HepG2 (cell line): Measurements from ENCODE around the gene SMIM10L1. TPM values are rescaled to one million over a fixed set of nuclear protein-coding genes. Genes with fewer than 3 reads are reported as not detected.

ENCODE experiments used
- ATAC-seq: fragments of 200-7000 bp; cut with Tn5 transposase; 3 replicates; pipeline ENCODE4 v1.9.1; 2020; ENCODE audit warnings: mild to moderate bottlenecking, moderate library complexity
- BruUV-seq: library from RNA; stranded (reverse); fragments of 400-500 nt; replicated peaks from 2 replicates; lab custom pipeline; 2021; lab: Mats Ljungman, UMichigan
- CTCF ChIA-PET: fragments of 300-600 bp; formaldehyde crosslinking; extraction: SDS; loops from one replicate; lab custom pipeline; 2021; ENCODE audit warnings: low total read pairs, inconsistent platforms, low intra/inter-chr PET ratio; lab: Yijun Ruan, JAX
- POLR2A ChIA-PET: fragments of 350-600 bp; sonication (Branson Sonifier 250); formaldehyde crosslinking; loops from one replicate; lab custom pipeline; 2020; ENCODE audit warnings: antibody characterized with exemption, inconsistent platforms; lab: Yijun Ruan, JAX
- DNase-seq: peaks from one replicate; pipeline ENCODE4 v3.0.0-alpha.2; 2015; ENCODE audit warnings: low spot score
- FAIRE-seq: peaks from 3 replicates; lab custom pipeline; 2011; peaks lifted over from hg19 to GRCh38; lab: Jason Lieb, UNC
- H2AFZ ChIP-seq: one replicate; pipeline ENCODE4 v1.6.1; 2011; ENCODE audit warnings: low read length, inconsistent platforms
- H3K27ac ChIP-seq: fragments of 300-600 bp; 3 replicates; pipeline ENCODE4 v1.8.0; 2011; ENCODE audit warnings: mixed run types, mild to moderate bottlenecking, mixed read lengths, low read length, inconsistent platforms; ENCODE audit not compliant: insufficient read depth; ENCODE audit errors: extremely low read length
- H3K27me3 ChIP-seq, 2 experiments: fragments of 200-600 bp in 1 of 2; 2 replicates in 1 of 2; 3 replicates in 1 of 2; pipeline versions ENCODE4 v1.6.0 to v1.8.0; 2011; ENCODE audit warnings: low read length in 2 of 2, mild to moderate bottlenecking in 2 of 2, moderate library complexity in 2 of 2, inconsistent platforms in 1 of 2; ENCODE audit not compliant: insufficient read depth in 2 of 2, control insufficient read depth in 1 of 2
- H3K36me3 ChIP-seq, 2 experiments: fragments of 200-600 bp in 1 of 2; replicated peaks in 1 of 2; 2 replicates in 1 of 2; 3 replicates in 1 of 2; pipeline versions ENCODE4 v1.5.1 to v1.8.0; 2011; ENCODE audit warnings: low read length in 2 of 2, inconsistent platforms in 1 of 2; ENCODE audit not compliant: insufficient read depth in 2 of 2, control insufficient read depth in 1 of 2
- H3K4me1 ChIP-seq: 2 replicates; pipeline ENCODE4 v1.5.1; 2012; ENCODE audit warnings: low read length, inconsistent platforms; ENCODE audit not compliant: insufficient read depth
- H3K4me2 ChIP-seq: 2 replicates; pipeline ENCODE4 v1.6.0; 2011; ENCODE audit warnings: low read depth, low read length, inconsistent platforms
- H3K4me3 ChIP-seq, 3 experiments: fragments of 200-600 bp in 1 of 3; sonication (generic), shearing (Covaris generic) in 1 of 3; replicated peaks in 1 of 3; 2 replicates each; pipeline ENCODE4 v1.5.1; 2011 to 2016; ENCODE audit warnings: low read length in 3 of 3, inconsistent platforms in 2 of 3, low read depth in 2 of 3, mild to moderate bottlenecking in 2 of 3, control low read depth in 1 of 3, mixed read lengths in 1 of 3; ENCODE audit not compliant: insufficient read depth in 1 of 3
- H3K79me2 ChIP-seq: one replicate; pipeline ENCODE4 v1.6.1; 2011; ENCODE audit warnings: low read length, inconsistent platforms; ENCODE audit not compliant: insufficient read depth
- H3K9ac ChIP-seq: 2 replicates; pipeline ENCODE4 v1.6.0; 2011; ENCODE audit warnings: mild to moderate bottlenecking, low read depth, low read length, inconsistent platforms; ENCODE audit not compliant: insufficient read depth
- H3K9me3 ChIP-seq: 2 replicates; pipeline ENCODE4 v1.5.1; 2012; ENCODE audit warnings: mild to moderate bottlenecking, low read length
- H4K20me1 ChIP-seq: 2 replicates; pipeline ENCODE4 v1.6.0; 2011; ENCODE audit warnings: inconsistent platforms, mild to moderate bottlenecking, low read length, moderate library complexity; ENCODE audit not compliant: insufficient read depth
- AGO2 ChIP-seq: fragments of 200-400 bp; formaldehyde crosslinking; optimal IDR thresholded peaks from 2 replicates; pipeline ENCODE3; 2017; ENCODE audit warnings: mild to moderate bottlenecking, low read depth, low read length, moderate library complexity
- CC2D1A ChIP-seq: sonication (generic); formaldehyde crosslinking; IDR thresholded peaks from 2 replicates; pipeline ENCODE4 v1.8.1; 2023; ENCODE audit warnings: mild to moderate bottlenecking, missing genetic modification reagents
- HMG20A ChIP-seq: IDR thresholded peaks from 2 replicates; pipeline ENCODE4 v1.6.1; 2016; ENCODE audit warnings: borderline replicate concordance
- IKZF1 ChIP-seq: fragments of 450-650 bp; IDR thresholded peaks from 2 replicates; pipeline ENCODE4 v1.7.1; 2016
- RORA ChIP-seq: sonication (generic); formaldehyde crosslinking; IDR thresholded peaks from 2 replicates; pipeline ENCODE4 v1.5.0; 2020; ENCODE audit warnings: mild to moderate bottlenecking, missing genetic modification reagents, moderate library complexity
- THYN1 ChIP-seq: sonication (generic); formaldehyde crosslinking; IDR thresholded peaks from 2 replicates; pipeline ENCODE4 v1.8.1; 2023; ENCODE audit warnings: low read depth, mild to moderate bottlenecking, moderate library complexity, missing genetic modification reagents, borderline replicate concordance
- ZBTB42 ChIP-seq: sonication (generic); formaldehyde crosslinking; IDR thresholded peaks from 2 replicates; pipeline ENCODE4 v1.5.0; 2020; ENCODE audit warnings: mild to moderate bottlenecking, missing genetic modification reagents
- ZFP36 ChIP-seq: fragments of 150-350 bp; IDR thresholded peaks from 2 replicates; pipeline ENCODE4 v1.6.1; 2018; ENCODE audit warnings: borderline replicate concordance, low read length, low read depth; ENCODE audit not compliant: partially characterized antibody
- ZNF160 ChIP-seq: sonication (generic); formaldehyde crosslinking; IDR thresholded peaks from 2 replicates; pipeline ENCODE4 v1.8.0; 2022; ENCODE audit warnings: mild to moderate bottlenecking, inconsistent platforms, missing genetic modification reagents
- ZNF713 ChIP-seq: sonication (generic); formaldehyde crosslinking; IDR thresholded peaks from 2 replicates; pipeline ENCODE4 v1.4.0; 2020; ENCODE audit warnings: mild to moderate bottlenecking, missing genetic modification reagents
- ZNF775 ChIP-seq: sonication (generic); formaldehyde crosslinking; IDR thresholded peaks from 2 replicates; pipeline ENCODE4 v1.4.0; 2020; ENCODE audit warnings: missing genetic modification reagents, mild to moderate bottlenecking, moderate library complexity, borderline replicate concordance
- ZSCAN29 ChIP-seq: sonication (generic); formaldehyde crosslinking; conservative IDR thresholded peaks from 2 replicates; pipeline ENCODE4 v1.4.0; 2020; ENCODE audit warnings: mild to moderate bottlenecking, missing genetic modification reagents
- ZSCAN30 ChIP-seq: sonication (generic); formaldehyde crosslinking; IDR thresholded peaks from 2 replicates; pipeline ENCODE4 v1.5.0; 2020; ENCODE audit warnings: mild to moderate bottlenecking, missing genetic modification reagents
- WGBS: methylation state at CpG from one replicate; pipeline ENCODE4 v1.1.6; 2017; ENCODE audit warnings: low lambda C conversion rate; 5-methylcytosine and 5-hydroxymethylcytosine counted together
- in situ Hi-C: cut with HindIII; loops from 2 replicates; pipeline ENCODE4 v1.10.0; 2017; ENCODE audit warnings: low pct_unique_long_range_greater_than_20kb; ENCODE audit not compliant: extremely low pct_ligation_motif_present
- intact Hi-C: fragments of 100-400 bp; cut with micrococcal nuclease; formaldehyde crosslinking; loops from one replicate; pipeline ENCODE4 v1.10.0; 2022; ENCODE audit not compliant: unreplicated experiment
- polyA plus RNA-seq, 8 experiments: library from polyadenylated mRNA; depleted of rRNA in 3 of 8; stranded (reverse) in 7 of 8; unstranded in 1 of 8; fragments of >200 nt; fragmentation: Illumina TruSeq in 4 of 8; extraction: Trizol in 4 of 8; gene quantifications; 2 replicates each; pipeline versions ENCODE4 v1.2.1 to v1.2.3, GENCODE V29; 2011 to 2016; ENCODE audit warnings: low read depth in 4 of 8, missing spikeins in 1 of 8, mixed read lengths in 1 of 8; ENCODE audit not compliant: insufficient read depth in 1 of 8
- total RNA-seq, 5 experiments: library from RNA; depleted of rRNA; stranded (reverse); fragments of >200 nt; fragmentation: Illumina TruSeq; extraction: Trizol; gene quantifications; 2 replicates each; pipeline ENCODE4 v1.2.3, GENCODE V29; 2016; ENCODE audit warnings: low read depth in 1 of 5

SMIM10L1 gene
- total and polyA plus RNA-seq, 2 of the 13 experiments (the other 11 are each of a cell fraction or from before 2014, with no cell fraction given): 3.7 to 11.8 TPM

GRCh38 chr12:11144297-11144696 lies 26.7 kb upstream of the SMIM10L1 start:
- 67% methylated on average over 3 of the region's 5 CpGs for WGBS
- ATAC-seq: no peak
- ChIA-PET CTCF (no interaction called here), POLR2A (no interaction called here)
- Histone ChIP-seq H3K27ac (no peak overlapping the region), H3K36me3 (0 out of 5 replicates have a peak, but pooled peaks cover 0 to 3% of the 10 kb centered on the region in 2 experiments), H2AFZ (no peak overlapping the region), H4K20me1 (0 out of 2 replicates have a peak, but pooled peaks cover 5% of the 10 kb centered on the region), H3K27me3 (no peaks in the 10 kb centered on the region), H3K9ac (no peak overlapping the region), H3K4me2 (no peak overlapping the region), H3K79me2 (peaks cover 55% of the 10 kb centered on the region), H3K4me3 (no peak overlapping the region), H3K4me1 (no peaks in the 10 kb centered on the region), H3K9me3 (no peaks in the 10 kb centered on the region)
- no TSS peak for BruUV-seq
- no peak for DNase-seq
- intact Hi-C loops: no loop called here
- no peak for TF ChIP-seq ZNF713 (CRISPR knock-in tag)
- no peak for TF ChIP-seq ZSCAN30 (CRISPR knock-in tag)
- TF ChIP-seq IKZF1: no peak
- no peak for TF ChIP-seq ZSCAN29 (CRISPR knock-in tag)
- TF ChIP-seq CC2D1A: no peak
- no peak for TF ChIP-seq ZNF775
- TF ChIP-seq AGO2: no peak
- TF ChIP-seq ZFP36: no peak
- no peak for TF ChIP-seq HMG20A
- TF ChIP-seq RORA: no peak
- no peak for TF ChIP-seq THYN1 (CRISPR knock-in tag)
- no peak for TF ChIP-seq ZNF160 (CRISPR knock-in tag)
- no peak for TF ChIP-seq ZBTB42
- FAIRE-seq: no peak
- in situ Hi-C loops: no loop called here
